Esophagus (tissue), 2 donors: ENCODE data around the gene PCBP3. TPM values are rescaled to one million over a fixed set of nuclear protein-coding genes. Genes with fewer than 3 reads are reported as not detected.
A peak's percentile ranks its signal among the peaks of the same experiment; 100 is the strongest.

Source experiments
- H3K27ac ChIP-seq, 2 donors: one replicate each; pipeline ENCODE4 v1.5.1; 2013; ENCODE audit warnings: low read depth in 2 of 2, mild to moderate bottlenecking in 2 of 2, inconsistent platforms in 1 of 2, low read length in 1 of 2, moderate library complexity in 1 of 2
- H3K27me3 ChIP-seq, 2 donors: one replicate each; pipeline ENCODE4 v1.6.1; 2013; ENCODE audit warnings: low read length in 2 of 2, control low read depth in 1 of 2, mild to moderate bottlenecking in 1 of 2; ENCODE audit not compliant: insufficient read depth in 2 of 2, control insufficient read depth in 1 of 2
- H3K36me3 ChIP-seq, 2 donors: one replicate each; pipeline ENCODE4 v1.6.1; 2013; ENCODE audit warnings: low read length in 1 of 2; ENCODE audit not compliant: control insufficient read depth in 2 of 2, insufficient read depth in 2 of 2
- H3K4me1 ChIP-seq, 2 donors: one replicate each; pipeline ENCODE4 v1.6.1; 2013; ENCODE audit warnings: low read length in 1 of 2; ENCODE audit not compliant: control insufficient read depth in 2 of 2, insufficient read depth in 2 of 2
- H3K4me3 ChIP-seq, 2 donors: one replicate each; pipeline ENCODE4 v1.5.1; 2013; ENCODE audit warnings: low read length in 2 of 2, mild to moderate bottlenecking in 2 of 2, low read depth in 1 of 2, moderate library complexity in 1 of 2
- H3K9me3 ChIP-seq, 2 donors: one replicate each; pipeline ENCODE4 v1.6.1; 2013; ENCODE audit warnings: mild to moderate bottlenecking in 2 of 2, low read depth in 1 of 2, low read length in 1 of 2, moderate library complexity in 1 of 2; ENCODE audit not compliant: control insufficient read depth in 2 of 2, insufficient read depth in 1 of 2
- WGBS, 2 donors: extraction: QIAGEN DNeasy Blood & Tissue Kit; methylation state at CpG; one replicate each; pipeline ENCODE4 v1.1.7; 2013; 5-methylcytosine and 5-hydroxymethylcytosine counted together
- polyA plus RNA-seq, 2 donors: library from polyadenylated mRNA; stranded (reverse); fragments of 200-250 nt; gene quantifications; one replicate each; pipeline ENCODE4 v1.2.3, GENCODE V29; 2013
- donor health status: healthy with polysubstance abuse.
- donor health status: Bipolar disorder and iron deficiency.

PCBP3 gene
- under 1 TPM; 0.24 to 0.67 TPM for polyA plus RNA-seq

DNA sequence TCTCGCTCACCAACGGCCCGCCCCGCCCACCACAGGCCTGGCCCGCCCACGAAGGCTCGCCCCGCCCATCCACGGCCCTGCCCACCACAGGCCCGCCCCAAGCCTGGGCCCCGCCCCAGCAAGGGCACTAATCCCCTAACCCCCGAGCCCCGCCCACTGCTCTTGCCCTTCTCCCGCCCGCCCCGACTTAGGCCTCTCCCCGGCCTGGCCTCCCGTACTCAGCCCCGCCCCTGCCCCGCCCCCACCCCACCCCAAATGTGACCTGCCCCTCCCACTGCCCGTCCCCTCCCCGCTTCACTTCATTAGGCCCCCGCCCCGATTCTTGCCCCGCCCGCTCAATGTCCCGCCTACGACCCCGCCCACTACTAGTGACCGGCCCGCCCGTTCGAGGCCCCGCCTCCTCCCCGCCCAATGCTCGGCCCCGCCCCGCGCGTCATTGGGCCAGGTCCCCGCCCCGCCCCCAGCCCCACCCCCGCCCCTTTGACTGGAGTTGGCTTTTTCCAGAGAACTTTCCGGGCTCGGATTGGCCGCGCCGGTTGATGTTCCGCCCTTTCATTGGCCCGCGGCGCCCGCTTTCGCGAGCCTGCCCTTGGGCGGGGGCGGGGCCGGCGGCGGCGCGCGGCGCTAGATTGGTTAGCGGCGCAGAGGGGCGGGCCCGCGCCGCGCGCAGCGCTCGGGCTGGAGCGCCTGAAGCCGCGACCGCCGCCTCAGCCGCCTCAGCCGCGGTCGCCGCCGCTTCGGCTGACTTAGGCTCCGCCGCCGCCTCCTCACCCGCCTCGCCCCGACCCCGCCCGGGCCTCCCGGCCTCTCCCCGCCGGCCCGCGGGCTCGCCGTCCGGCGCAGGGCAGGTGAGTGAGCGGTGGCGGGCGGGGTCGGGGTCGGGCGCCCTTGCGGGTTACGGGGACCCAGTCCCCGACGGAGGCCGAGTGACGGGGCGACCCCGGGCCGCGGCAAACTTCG lies at the start of gene PCBP3:
PCBP3 (plus strand) TSS at position 705 of the 960 bp plus-strand sequence. CDS start 206,361 bp downstream, outside the sequence.
- Histone ChIP-seq H3K4me3 (peak within 1 kb of the TSS in 1 of 2 donors; percentile 42), H3K4me1 (no peaks in the 10 kb centered on the region), H3K27ac (peak within 1 kb of the TSS in 1 of 2 donors; percentile 56), H3K9me3 (peaks cover 0 to 3% of the 10 kb centered on the region in 2 donors), H3K27me3 (peaks cover 10 to 16% of the 10 kb centered on the region in 2 donors), H3K36me3 (no peaks in the 10 kb centered on the region)
- 2% methylated on average over 64 to 116 of the region's 120 CpGs for WGBS, 2 donors

DNA sequence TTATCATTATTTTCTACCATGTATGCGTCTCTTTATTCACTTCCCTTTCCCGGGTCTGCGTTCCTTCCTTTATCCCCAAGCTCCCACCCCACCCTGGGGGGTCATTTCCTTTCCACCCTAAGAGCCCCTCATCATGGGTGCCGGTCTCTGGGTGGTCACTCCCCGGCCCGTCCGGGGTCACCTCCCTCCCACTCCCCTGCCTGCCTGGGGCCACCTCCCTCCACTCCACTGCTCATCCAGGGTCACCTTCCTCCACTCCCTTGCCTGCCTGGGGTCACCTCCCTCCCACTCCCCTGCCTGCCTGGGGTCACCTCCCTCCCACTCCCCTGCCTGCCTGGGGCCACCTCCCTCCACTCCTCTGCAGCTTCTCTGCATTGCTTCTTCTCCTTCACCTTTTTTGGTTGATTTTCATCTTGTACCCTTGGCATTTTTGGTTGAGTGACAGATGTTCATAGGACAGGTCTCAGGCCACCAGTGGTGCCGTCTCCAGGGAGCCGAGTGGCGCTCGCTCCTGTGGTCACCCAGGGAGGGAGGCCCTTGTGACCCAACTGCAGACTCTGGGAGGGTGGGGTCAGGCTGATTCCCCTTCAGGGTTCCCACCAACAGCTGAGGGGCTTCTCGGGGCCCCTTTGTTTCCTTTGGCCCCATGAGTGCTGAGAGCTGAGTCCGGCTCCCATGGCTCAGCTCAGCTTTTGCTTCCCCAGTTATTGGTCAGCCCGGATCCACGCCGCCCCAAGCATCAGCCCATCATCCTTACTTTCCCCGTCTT lies 48.6 kb upstream of the PCBP3 start:
- H3K4me3 ChIP-seq: no peak overlapping the region
- no peaks in the 10 kb centered on the region for H3K36me3 ChIP-seq
- WGBS, 2 donors: 79 to 82% methylated on average over 17 of the region's 17 CpGs
- no peaks in the 10 kb centered on the region for H3K27me3 ChIP-seq
- H3K4me1 ChIP-seq: peaks cover 0 to 8% of the 10 kb centered on the region in 2 donors
- H3K9me3 ChIP-seq: no peaks in the 10 kb centered on the region
- no peak overlapping the region for H3K27ac ChIP-seq

DNA sequence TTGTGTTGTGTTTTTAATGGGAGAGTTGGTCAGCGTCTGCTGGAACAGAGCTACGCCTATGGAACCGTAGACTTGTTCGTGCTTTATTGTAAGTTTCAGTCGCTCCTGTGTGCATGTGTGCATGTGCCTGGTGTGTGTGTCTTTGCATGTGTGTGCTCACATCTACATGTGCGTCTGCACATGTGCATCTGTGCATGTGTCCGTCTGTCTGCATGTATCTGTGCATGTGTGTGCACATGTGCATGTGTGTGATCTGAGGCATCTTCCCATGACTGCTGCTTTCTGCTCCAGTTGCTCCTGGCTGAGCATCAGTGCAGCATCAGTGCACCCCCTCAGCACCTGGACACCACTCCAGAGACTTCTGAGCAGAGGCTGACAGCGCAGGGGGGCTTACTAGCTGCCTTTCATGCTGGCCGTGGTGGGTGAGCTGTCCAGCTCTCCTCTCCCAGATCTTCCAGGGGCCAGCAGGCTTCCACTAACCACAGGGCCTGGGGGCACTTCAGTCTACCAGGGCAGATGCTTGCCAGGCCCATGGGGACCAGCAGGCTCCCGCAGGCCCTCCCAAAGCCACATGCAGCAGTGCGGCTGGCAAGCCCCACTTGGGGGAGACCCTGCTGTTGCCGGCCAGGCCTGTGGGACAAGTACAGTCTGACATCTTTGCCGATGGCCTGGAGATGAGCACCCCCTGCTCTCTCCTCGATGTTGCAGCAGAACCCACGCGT lies 47.8 kb upstream of the PCBP3 start:
- Histone ChIP-seq H3K4me1 (peaks cover 0 to 4% of the 10 kb centered on the region in 2 donors), H3K9me3 (no peaks in the 10 kb centered on the region), H3K4me3 (no peak overlapping the region), H3K36me3 (no peaks in the 10 kb centered on the region), H3K27ac (no peak overlapping the region), H3K27me3 (no peaks in the 10 kb centered on the region)
- 84 to 85% methylated on average over 16 of the region's 16 CpGs for WGBS, 2 donors

DNA sequence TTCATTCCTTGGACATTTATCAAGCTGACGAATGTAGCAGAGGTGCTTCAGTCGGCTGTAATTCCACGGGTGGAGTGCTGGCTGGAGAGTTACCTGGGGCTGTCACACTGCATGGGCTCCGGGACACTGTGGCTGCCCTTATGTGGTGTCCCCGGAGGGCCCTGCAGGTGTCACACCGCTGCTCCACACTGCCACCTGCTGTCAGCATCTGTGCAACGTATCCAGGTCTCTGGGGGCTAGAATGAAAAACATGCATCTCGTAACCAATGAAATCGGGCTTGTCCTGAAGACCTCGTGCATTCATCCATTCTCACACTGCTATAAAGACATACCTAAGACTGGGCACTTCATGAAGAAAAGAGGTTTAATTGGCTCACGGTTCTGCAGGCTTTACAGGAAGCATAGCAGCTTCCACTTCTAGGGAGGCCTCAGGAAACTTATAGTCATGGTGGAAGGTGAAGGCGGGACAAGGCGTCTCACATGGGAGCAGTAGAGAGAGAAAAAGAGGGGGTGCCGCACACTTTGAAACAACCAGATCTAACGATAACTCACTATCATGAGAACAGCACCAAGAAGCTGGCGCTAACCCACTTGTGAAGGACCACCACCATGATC lies 46.7 kb upstream of the PCBP3 start:
- Histone ChIP-seq H3K4me3 (no peak overlapping the region), H3K27me3 (no peaks in the 10 kb centered on the region), H3K27ac (no peak overlapping the region), H3K4me1 (peaks cover 0 to 2% of the 10 kb centered on the region in 2 donors), H3K9me3 (no peaks in the 10 kb centered on the region), H3K36me3 (no peaks in the 10 kb centered on the region)
- WGBS, 2 donors: 33% methylated on average over 16 of the region's 16 CpGs

DNA sequence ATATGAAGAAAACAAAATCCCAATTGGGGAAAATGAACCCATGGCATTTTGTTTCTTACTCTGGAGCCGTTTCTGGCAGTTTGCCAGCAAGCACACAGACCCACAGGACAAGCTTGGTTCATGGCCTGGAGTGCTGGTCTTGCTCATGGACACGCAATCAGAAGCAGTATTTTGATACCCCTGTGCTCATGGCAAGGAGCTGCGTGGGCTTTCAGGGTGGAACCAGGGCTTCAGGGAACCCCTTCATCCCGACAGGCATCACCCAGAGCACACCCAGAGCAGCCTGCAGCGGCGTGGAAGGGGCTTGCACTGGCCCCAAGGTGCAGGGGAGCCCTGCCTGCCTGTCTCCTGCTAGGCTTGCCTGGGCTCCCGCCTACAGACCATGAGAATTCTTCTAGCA lies 45.4 kb upstream of the PCBP3 start:
- no peaks in the 10 kb centered on the region for H3K27me3 ChIP-seq
- H3K9me3 ChIP-seq: no peaks in the 10 kb centered on the region
- 61 to 65% methylated on average over 7 of the region's 7 CpGs for WGBS, 2 donors
- no peak overlapping the region for H3K27ac ChIP-seq
- H3K4me1 ChIP-seq: no peaks in the 10 kb centered on the region
- H3K36me3 ChIP-seq: no peaks in the 10 kb centered on the region
- H3K4me3 ChIP-seq: no peak overlapping the region

DNA sequence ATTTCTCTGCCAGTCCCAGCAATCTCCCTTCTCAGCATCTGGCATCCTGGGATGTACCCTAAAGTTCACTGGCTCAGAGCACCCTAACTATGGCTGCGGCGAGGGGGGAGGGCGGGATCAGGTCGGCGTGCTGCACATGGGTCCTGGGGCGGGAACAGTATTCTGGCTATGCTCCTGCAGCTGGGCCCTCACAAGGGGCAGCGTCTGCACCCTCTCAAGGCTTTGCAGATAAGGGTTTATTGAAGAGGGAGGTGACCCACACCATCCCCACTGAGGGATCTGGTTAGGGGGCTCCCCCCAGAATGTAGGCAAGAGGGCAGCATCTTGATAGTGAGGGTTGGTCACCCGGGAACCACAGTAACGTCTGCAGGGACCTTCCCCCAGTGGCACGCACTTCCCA lies 44.9 kb upstream of the PCBP3 start:
- Histone ChIP-seq H3K9me3 (no peaks in the 10 kb centered on the region), H3K4me1 (no peaks in the 10 kb centered on the region), H3K4me3 (no peak overlapping the region), H3K27me3 (no peaks in the 10 kb centered on the region), H3K36me3 (no peaks in the 10 kb centered on the region), H3K27ac (no peak overlapping the region)
- 78 to 80% methylated on average over 10 of the region's 10 CpGs for WGBS, 2 donors

DNA sequence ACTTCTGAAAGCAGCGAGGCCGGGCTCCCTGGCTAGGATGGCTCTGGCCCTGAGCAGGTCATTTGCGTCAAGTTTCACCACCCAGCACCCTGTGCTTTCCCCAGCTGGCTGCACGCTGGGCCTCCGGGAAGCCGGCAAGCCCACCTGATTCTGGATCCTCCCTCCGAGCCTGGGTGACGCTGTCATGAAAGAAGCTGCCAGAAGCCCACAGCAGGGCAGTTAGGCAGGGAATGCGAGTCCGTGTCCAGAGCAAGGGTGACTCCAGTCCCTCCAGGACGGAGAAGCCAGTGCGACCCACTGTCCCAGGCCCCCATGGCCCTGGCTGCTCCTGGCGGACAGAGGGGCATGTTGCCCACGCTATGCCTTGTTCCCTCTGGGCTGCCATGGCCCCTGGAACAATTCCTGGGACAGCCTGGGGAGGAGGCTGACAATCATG lies 44.4 kb upstream of the PCBP3 start:
- no peak overlapping the region for H3K27ac ChIP-seq
- no peaks in the 10 kb centered on the region for H3K36me3 ChIP-seq
- H3K4me3 ChIP-seq: no peak overlapping the region
- no peaks in the 10 kb centered on the region for H3K4me1 ChIP-seq
- H3K9me3 ChIP-seq: no peaks in the 10 kb centered on the region
- WGBS, 2 donors: 87% methylated on average over 14 of the region's 14 CpGs
- no peaks in the 10 kb centered on the region for H3K27me3 ChIP-seq

DNA sequence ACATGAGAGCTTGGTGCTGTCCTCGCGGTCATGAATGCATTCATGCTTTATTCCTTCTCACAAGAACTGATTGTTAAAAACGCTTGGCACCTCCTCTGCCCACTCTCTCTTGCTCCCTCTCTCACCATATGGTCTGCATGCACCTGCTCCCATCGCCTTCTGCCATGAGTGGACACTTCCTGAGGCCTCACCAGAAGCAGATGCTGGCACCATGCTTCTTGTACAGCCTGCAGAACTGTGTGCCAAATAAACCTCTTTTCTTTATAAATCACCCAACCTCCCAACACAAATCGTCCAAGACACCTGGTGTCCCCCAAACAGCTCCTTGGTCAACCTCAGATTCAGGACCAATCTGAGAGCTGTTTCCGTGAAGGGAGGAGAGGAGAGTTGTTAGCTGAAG lies 43.3 kb upstream of the PCBP3 start:
- Histone ChIP-seq H3K4me3 (no peak overlapping the region), H3K4me1 (no peaks in the 10 kb centered on the region), H3K27me3 (no peaks in the 10 kb centered on the region), H3K27ac (no peak overlapping the region), H3K9me3 (peaks cover 0 to 3% of the 10 kb centered on the region in 2 donors), H3K36me3 (no peaks in the 10 kb centered on the region)
- WGBS, 2 donors: 71% methylated on average over 6 of the region's 6 CpGs

DNA sequence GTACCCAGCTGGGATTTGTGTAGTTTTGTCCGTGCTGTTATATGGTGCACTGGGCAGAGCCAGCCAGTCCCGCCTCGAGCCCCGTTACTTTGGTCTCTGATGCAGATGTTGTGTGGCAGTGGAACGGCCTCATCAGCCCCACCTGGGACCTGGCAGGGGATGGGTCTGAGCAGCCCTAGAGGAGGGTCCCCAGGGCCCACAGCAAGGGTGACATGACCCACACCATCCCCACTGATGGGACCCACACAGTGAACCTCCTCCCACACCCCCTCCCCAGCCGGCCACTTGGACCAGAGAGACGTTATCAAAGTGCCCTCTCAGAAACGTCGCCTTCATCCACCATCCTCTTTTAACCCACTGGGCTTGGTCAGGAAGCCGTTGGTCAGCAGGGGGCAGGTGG lies 42.0 kb upstream of the PCBP3 start:
- 83 to 84% methylated on average over 10 of the region's 10 CpGs for WGBS, 2 donors
- H3K27ac ChIP-seq: no peak overlapping the region

More for the DNA sequence above, 42.0 kb upstream of the PCBP3 start:
- Histone ChIP-seq H3K4me1 (no peaks in the 10 kb centered on the region), H3K4me3 (no peak overlapping the region), H3K36me3 (no peaks in the 10 kb centered on the region), H3K9me3 (peaks cover 0 to 3% of the 10 kb centered on the region in 2 donors), H3K27me3 (no peaks in the 10 kb centered on the region)
